Measurements from ENCODE around the gene KDM4C. TPM values are rescaled to one million over a fixed set of nuclear protein-coding genes. Genes with fewer than 3 reads are reported as not detected.

The KDM4C gene
- total RNA-seq, 2 donors from 2014 or later, result 26.1 to 47.8 TPM

- H3K4me1 ChIP-seq (ENCODE audit: control insufficient read depth in 1 of 2, low read depth in 2 of 2), result no peaks in the 10 kb centered on the region
- H3K4me3 ChIP-seq, result no peak overlapping the region
- no peaks in the 10 kb centered on the region for H3K9me3 ChIP-seq
- H3K36me3 ChIP-seq, result no peaks in the 10 kb centered on the region
- ATAC-seq (ENCODE audit: insufficient number of reproducible peaks, low FRiP score, low read depth) (no peak), DNase-seq (ENCODE audit: low spot score) (no peak)
- H3K27me3 ChIP-seq (replicated peaks; ENCODE audit: insufficient read depth), result no peaks in the 10 kb centered on the region
- no peak for TF ChIP-seq CTCF (IDR thresholded peaks at IDR 0.05)
- H3K27ac ChIP-seq, result no peak overlapping the region
These were observed 453.9 kb downstream of the KDM4C start for GRCh38 chr9:7211657-7212056.

DNA sequence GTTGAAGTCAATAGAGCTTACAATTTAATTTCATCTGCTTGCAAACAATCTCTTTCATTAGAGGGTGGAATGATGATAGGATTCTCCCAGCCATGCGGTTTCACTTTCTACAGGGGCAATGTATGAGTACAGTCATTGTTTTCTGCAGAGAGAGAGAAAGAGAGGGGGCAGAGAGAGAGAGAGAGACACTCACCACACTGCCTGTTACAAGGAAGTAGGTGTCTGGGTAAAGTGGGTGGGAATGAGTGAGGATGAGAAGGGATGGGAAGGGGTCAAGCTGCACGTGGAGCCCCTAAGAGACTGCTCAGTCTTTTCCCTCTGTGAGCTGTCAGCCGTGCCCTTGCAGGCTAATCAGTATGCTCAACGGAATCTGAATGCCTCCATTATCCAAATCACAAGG lies 454.3 kb downstream of the KDM4C start:
- Histone ChIP-seq H3K9me3 (no peaks in the 10 kb centered on the region), H3K27me3 (replicated peaks; ENCODE audit: insufficient read depth) (no peaks in the 10 kb centered on the region), H3K27ac (no peak overlapping the region), H3K36me3 (no peaks in the 10 kb centered on the region), H3K4me1 (ENCODE audit: control insufficient read depth in 1 of 2, low read depth in 2 of 2) (no peaks in the 10 kb centered on the region), H3K4me3 (no peak overlapping the region)
- no peak for ATAC-seq (ENCODE audit: insufficient number of reproducible peaks, low FRiP score, low read depth)
- TF ChIP-seq CTCF (IDR thresholded peaks at IDR 0.05), result no peak
- no peak for DNase-seq (ENCODE audit: low spot score)

DNA sequence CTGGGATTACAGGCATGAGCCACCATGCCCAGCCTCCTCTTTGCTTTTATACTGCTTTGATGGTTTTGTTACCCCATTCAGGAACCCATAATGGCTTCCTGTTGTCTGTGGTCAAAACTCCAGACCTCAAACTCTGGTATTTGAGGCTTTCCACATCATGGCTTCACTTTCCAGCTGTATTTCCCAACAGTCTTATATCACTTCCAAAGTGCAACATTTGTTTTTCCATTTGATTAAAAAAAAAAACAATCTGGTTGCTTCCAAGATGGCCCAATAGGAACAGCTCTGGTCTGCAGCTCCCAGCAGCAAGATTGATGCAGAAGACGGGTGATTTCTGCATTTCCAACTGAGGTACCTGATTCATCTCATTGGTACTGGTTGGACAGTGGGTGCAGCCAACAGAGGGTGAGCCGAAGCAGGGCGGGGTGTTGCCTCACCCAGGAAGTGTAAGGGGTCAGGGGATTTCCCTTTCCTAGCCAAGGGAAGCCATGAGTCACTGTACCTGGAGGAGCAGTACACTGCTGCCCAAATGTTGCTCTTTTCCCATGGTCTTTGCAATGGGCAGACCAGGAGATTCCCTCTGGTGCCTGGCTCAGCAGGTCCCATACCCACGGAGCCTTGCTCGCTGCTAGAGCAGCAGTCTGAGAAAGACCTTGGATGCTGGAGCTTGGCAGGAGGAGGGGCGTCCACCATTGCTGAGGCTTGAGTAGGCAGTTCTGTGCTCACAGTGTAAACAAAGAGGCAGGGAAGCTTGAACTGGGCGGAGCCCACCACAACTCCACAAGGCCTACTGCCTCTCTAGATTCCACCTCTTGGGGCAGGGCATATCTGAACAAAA lies 458.4 kb downstream of the KDM4C start:
- Histone ChIP-seq H3K9me3 (no peaks in the 10 kb centered on the region), H3K36me3 (no peaks in the 10 kb centered on the region), H3K4me3 (no peak overlapping the region), H3K27me3 (replicated peaks; ENCODE audit: insufficient read depth) (no peaks in the 10 kb centered on the region), H3K27ac (no peak overlapping the region), H3K4me1 (ENCODE audit: control insufficient read depth in 1 of 2, low read depth in 2 of 2) (no peaks in the 10 kb centered on the region)
- no peak for DNase-seq (ENCODE audit: low spot score)
- no peak for TF ChIP-seq CTCF (IDR thresholded peaks at IDR 0.05)
- no peak for ATAC-seq (ENCODE audit: insufficient number of reproducible peaks, low FRiP score, low read depth)

- H3K27me3 ChIP-seq (replicated peaks; ENCODE audit: insufficient read depth), result no peaks in the 10 kb centered on the region
- H3K27ac ChIP-seq, result no peak overlapping the region
- H3K4me3 ChIP-seq, result no peak overlapping the region
- H3K9me3 ChIP-seq, result no peaks in the 10 kb centered on the region
- ATAC-seq (ENCODE audit: insufficient number of reproducible peaks, low FRiP score, low read depth) (no peak), DNase-seq (ENCODE audit: low spot score) (no peak)
- H3K36me3 ChIP-seq, result no peaks in the 10 kb centered on the region
- H3K4me1 ChIP-seq (ENCODE audit: control insufficient read depth in 1 of 2, low read depth in 2 of 2), result no peaks in the 10 kb centered on the region
- no peak for TF ChIP-seq CTCF (IDR thresholded peaks at IDR 0.05)
These were observed 466.2 kb downstream of the KDM4C start for GRCh38 chr9:7223981-7224380.

Other genes with a start within 250 kb of the KDM4C start
- 1 to 10 TPM; 3.0 to 7.9 TPM for gene GLDC, start 112.2 kb upstream of the KDM4C start, total RNA-seq

Measured in thoracic aorta (tissue), 2 donors.